ENCODE results near the gene IFNB1. TPM values are rescaled to one million over a fixed set of nuclear protein-coding genes. Genes with fewer than 3 reads are reported as not detected.

The IFNB1 gene
- not detected in 5 replicates for total RNA-seq (2022; extraction: Qiagen RNA extraction; ENCODE audit: low read depth)

DNA sequence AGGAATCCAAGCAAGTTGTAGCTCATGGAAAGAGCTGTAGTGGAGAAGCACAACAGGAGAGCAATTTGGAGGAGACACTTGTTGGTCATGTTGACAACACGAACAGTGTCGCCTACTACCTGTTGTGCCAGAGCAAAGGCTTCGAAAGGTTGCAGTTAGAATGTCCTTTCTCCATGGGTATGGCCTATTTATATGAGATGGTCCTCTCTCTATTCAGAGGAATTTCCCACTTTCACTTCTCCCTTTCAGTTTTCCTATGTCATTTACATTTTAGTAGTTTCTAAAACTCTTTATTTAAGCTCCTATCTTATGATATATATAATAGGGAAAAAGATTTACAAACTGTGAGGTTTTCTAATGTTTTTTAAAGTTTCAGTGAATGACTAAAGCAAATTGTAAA, at the start of gene IFNB1:
TSS of gene IFNB1 (minus strand) at position 162 of the 400 bp plus-strand sequence. CDS start at position 89, 73 bp downstream.

GRCh38 chr9:21031091-21031807, 46.5 kb downstream of the IFNB1 start, which contains the start of gene HACD4:
TSS of gene HACD4 (minus strand) at chr9:21031640. CDS start at chr9:21031590, 50 bp downstream.

Other genes with a start within 250 kb of the IFNB1 start
- gene HACD4, start 46.3 kb downstream of the IFNB1 start, total RNA-seq (2022; extraction: Qiagen RNA extraction; ENCODE audit: low read depth), result 0.91 to 1.3 TPM (median 1.1 TPM) in 5 replicates
- gene IFNW1, start 63.9 kb upstream of the IFNB1 start, total RNA-seq (2022; extraction: Qiagen RNA extraction; ENCODE audit: low read depth), result not detected in 5 replicates
- not detected in 5 replicates for gene IFNA21, start 88.7 kb upstream of the IFNB1 start, total RNA-seq (2022; extraction: Qiagen RNA extraction; ENCODE audit: low read depth)
- not detected in 5 replicates for gene IFNA4, start 109.6 kb upstream of the IFNB1 start, total RNA-seq (2022; extraction: Qiagen RNA extraction; ENCODE audit: low read depth)
- gene IFNA7, start 124.3 kb upstream of the IFNB1 start, total RNA-seq (2022; extraction: Qiagen RNA extraction; ENCODE audit: low read depth), result not detected in 5 replicates
- not detected in 5 replicates for gene IFNA10, start 129.2 kb upstream of the IFNB1 start, total RNA-seq (2022; extraction: Qiagen RNA extraction; ENCODE audit: low read depth)
- not detected in 5 replicates for gene IFNA16, start 139.4 kb upstream of the IFNB1 start, total RNA-seq (2022; extraction: Qiagen RNA extraction; ENCODE audit: low read depth)
- gene IFNA17, start 150.3 kb upstream of the IFNB1 start, total RNA-seq (2022; extraction: Qiagen RNA extraction; ENCODE audit: low read depth), result not detected in 5 replicates
- gene IFNA14, start 162.1 kb upstream of the IFNB1 start, total RNA-seq (2022; extraction: Qiagen RNA extraction; ENCODE audit: low read depth), result not detected in 5 replicates
- not detected in 5 replicates for gene IFNA5, start 227.4 kb upstream of the IFNB1 start, total RNA-seq (2022; extraction: Qiagen RNA extraction; ENCODE audit: low read depth)